GM12864 (cell line): ENCODE results near the gene CLTCL1.

Source experiments
- DNase-seq: peaks from one replicate; pipeline ENCODE4 v3.0.0-alpha.2; 2011; ENCODE audit warnings: low read depth
- H3K4me3 ChIP-seq: 2 replicates; pipeline ENCODE4 v1.5.1; 2011; ENCODE audit warnings: mild to moderate bottlenecking, low read depth, low read length, control low read depth
- TF ChIP-seq, protein P1 (sequence below): IDR thresholded peaks from 2 replicates; pipeline ENCODE4 v1.5.1; 2011; ENCODE audit warnings: low read depth, mild to moderate bottlenecking, moderate library complexity, low read length, control low read depth, inconsistent platforms; ENCODE audit errors: missing control alignments

CLTCL1 gene

DNA sequence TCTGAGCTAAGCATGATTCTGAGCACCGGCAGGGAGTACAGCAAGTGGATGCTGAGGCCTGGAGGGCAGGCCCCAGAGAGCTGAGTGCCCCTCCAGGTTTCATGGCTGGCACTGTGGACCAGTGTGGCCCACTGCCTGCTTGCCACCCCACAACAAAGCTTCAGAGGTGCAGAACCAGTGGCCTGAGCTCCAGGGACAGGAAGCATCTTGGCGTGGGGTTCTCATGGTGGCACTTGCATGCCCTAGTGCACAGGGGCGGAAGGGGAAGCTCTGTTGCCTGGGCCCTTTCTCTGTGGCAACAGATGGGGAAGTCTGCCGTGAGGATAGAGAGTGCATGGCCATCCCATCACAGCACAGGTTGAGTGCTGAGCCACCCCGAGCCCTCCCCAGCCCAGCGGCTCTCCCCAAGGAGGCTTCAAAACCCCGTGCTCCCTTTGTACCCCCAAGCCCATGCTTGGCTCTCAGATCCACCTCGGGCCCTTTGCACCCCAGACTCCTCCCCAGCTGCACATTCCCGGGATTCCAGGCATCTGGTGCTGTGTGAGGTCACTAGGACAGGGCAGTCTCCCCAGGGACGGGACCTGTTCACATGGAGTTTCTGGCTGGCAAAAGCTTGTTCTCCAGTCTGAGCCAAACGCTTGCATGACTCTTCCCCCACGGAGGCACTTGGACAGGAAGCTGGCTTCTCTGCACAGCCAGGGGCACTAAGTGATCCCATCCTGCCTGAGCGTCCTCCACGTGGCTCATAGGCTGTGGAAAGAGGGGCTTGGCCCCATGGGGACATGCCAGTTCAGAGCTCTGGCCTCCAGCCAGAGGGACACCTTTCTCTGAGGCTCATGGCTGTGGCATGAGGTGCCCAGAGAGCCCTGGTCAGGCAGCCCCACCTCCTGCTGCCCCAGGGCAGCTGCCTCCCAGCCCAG is 117.2 kb downstream of the CLTCL1 start:
- H3K4me3 ChIP-seq: peak overlapping the region; percentile 13; the same call in 1 of the 2 replicates
- TF ChIP-seq, protein P1, sequence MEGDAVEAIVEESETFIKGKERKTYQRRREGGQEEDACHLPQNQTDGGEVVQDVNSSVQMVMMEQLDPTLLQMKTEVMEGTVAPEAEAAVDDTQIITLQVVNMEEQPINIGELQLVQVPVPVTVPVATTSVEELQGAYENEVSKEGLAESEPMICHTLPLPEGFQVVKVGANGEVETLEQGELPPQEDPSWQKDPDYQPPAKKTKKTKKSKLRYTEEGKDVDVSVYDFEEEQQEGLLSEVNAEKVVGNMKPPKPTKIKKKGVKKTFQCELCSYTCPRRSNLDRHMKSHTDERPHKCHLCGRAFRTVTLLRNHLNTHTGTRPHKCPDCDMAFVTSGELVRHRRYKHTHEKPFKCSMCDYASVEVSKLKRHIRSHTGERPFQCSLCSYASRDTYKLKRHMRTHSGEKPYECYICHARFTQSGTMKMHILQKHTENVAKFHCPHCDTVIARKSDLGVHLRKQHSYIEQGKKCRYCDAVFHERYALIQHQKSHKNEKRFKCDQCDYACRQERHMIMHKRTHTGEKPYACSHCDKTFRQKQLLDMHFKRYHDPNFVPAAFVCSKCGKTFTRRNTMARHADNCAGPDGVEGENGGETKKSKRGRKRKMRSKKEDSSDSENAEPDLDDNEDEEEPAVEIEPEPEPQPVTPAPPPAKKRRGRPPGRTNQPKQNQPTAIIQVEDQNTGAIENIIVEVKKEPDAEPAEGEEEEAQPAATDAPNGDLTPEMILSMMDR: no peak
- no peak for DNase-seq

DNA sequence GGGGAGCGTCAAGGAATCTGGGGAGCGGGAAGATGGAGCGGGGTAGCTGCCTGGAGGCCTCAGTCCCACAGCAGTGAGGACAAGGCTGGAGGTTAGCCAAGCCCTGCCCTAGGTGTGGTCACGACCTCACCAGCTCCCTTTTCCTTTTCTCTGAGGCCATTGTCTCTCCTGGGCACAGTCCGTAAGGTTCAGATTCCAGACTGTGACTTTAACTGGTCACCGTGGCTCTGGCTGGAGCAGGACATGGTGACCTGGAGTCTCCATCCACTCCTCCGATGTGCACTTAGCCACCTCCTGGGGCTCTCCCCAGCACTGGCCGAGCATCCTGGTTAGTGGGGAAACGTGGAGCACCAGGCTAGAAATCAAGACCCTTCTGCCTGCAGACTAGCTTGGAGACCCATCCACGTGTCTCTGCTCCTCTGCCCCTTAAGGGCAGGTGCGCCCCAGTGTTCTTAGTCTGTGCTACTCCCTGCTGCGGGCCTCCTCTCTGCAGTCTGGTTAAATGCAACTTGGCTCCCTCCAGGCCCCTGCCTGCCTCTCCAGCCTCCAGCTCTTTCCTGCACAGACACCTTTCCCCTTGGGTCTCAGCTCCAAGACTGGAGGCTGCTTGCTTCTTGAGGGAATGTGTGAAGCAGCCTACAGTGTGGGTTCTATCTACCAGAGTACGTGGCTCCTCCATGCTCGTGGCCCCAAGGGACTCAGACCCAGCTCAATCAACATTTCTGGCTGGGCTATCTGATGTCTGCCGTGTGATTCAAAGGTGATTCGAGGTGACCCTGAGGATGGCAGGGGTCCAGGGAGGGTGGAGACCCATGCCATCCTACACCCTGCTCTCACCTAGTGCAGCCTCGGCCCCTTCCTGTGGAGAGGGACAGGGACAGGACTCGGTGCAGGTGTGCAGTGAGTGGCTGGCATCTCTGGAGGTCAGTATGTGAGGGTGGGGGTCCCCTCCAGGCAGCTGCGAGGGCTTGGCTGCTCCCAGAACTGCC is 118.2 kb downstream of the CLTCL1 start:
- DNase-seq: no peak
- peak overlapping the region; percentile 96 for H3K4me3 ChIP-seq
- TF ChIP-seq, protein P1: no peak

DNA sequence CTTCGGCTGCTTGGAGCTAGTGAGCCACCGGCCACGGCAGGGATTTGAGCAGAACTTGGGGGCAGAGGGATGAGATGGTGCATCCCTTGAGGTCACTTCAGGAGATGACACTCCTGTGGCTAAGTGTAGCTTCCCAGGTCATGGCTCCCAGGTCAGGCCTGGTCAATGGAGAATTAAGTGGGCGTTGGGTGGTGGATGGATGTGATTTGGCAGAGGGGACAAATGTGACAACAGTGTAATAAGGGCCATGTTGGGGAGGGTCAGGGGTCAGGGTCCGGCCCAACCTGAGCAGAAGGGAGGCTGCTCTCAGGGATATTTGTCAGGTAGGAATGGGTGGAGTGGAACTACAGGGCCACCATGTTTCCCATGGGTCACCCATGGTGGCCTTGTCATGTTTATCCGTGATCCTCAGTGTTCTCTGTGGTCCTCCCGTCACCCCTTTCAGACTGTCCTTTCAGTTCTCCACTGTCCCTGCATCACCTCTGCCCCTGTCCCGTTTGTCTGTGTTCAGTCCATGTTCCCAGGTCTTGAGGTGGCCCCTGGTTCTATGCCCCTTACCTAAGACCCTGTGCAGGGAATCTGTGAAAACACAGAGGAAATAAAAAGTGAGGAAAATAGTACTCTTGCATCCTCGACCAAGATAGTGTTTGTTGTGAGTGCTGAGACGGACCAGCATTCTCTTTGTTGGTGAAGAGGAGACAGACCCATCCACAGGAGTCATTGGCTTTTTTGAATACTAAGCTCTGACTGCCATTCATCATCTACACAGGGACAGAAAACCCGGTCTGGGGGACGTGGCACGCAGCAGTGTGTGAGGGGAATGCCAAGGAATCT is 119.1 kb downstream of the CLTCL1 start:
- H3K4me3 ChIP-seq: peak overlapping the region; percentile 96
- TF ChIP-seq, protein P1: no peak
- no peak for DNase-seq

DNA sequence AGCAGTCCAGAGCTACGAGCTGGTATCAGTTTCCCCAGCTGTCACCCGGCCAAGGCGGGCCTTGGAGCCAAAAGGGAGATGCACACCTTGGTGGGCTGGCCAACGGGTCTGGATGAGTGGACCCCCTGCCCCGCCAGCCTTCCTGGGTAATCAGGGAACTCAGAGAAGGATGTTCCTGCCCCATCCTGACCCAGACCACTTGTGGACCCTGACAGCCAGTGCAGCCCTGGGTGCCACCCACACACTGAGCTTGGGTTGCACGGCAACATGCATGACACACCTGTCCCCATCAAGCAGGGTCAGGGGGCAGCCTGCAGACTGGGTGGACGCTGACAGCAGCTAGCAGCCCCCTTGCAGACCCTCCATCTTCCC is 121.6 kb downstream of the CLTCL1 start:
- TF ChIP-seq, protein P1: no peak
- no peak for DNase-seq
- H3K4me3 ChIP-seq: no peak overlapping the region

DNA sequence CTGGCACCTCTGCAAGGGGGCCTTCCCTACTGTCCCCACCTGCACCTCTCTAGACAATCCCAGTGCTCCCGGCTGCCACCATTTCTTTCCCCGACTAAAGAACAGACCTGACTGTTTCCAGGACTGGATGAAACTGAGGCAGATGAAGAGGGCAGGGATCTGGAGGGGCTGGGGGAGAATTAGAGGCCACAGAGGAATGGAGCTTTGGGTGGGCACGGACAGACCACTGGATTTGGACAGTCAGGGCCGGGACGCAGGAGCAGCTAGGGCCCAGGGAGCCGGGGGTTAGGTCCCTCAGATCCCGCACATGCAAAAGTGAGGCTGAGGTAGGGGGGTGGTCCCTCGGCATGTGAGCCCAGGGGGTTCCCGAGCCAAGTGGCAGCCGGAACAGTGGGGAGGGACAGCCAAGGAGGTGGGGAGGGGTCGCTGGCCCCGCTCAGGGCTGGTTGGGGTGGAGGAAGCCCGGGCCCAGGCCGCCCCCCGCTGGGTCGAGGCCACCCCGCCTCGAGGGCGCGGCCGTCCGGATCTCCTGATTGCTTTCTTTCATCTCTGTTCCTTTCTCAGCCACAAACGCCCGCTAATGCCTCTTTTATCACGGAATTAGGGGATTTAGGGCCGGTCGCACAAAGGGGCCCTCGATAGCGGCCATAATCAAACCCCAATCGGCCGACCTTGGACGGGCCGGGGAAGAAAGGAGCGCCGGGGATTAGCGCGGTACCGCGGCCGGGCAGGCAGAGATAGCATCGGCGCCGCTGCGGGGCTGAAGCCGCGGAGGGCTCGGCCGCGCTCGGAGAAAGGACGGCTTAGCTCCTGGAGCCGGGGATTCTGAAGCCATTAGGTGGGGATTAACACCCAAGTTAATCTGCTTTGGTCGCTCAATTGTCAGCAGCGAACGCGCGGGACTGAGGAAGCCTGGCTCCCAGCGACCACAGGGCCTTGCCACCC is 122.2 kb downstream of the CLTCL1 start:
- no peak for DNase-seq
- no peak overlapping the region for H3K4me3 ChIP-seq
- TF ChIP-seq, protein P1: no peak
